SU-DHL-6 (cell line): Measurements from ENCODE around the gene IL17RD.

Experiments used
- H2AFZ ChIP-seq: fragments of 200-600 bp; sonication (generic); 2 replicates; pipeline ENCODE4 v1.6.1; 2014; ENCODE audit warnings: low read depth, mild to moderate bottlenecking, moderate library complexity, mixed read lengths, antibody characterized with exemption, low read length; ENCODE audit not compliant: severe bottlenecking
- H3F3A ChIP-seq: fragments of 200-600 bp; shearing (Covaris generic); 2 replicates; pipeline ENCODE4 v1.6.0; 2016; ENCODE audit warnings: antibody characterized with exemption, mild to moderate bottlenecking; ENCODE audit not compliant: insufficient read depth
- H3K27ac ChIP-seq: fragments of 200-600 bp; sonication (generic); 2 replicates; pipeline ENCODE4 v1.5.1; 2016; ENCODE audit warnings: low read depth, mild to moderate bottlenecking, low read length, moderate library complexity, mixed read lengths
- H3K27me3 ChIP-seq: fragments of 200-600 bp; sonication (generic), shearing (Covaris generic); 2 replicates; pipeline ENCODE4 v1.6.0; 2014; ENCODE audit warnings: mild to moderate bottlenecking, low read length
- H3K36me3 ChIP-seq: fragments of 200-600 bp; sonication (generic); 2 replicates; pipeline ENCODE4 v1.6.1; 2014; ENCODE audit warnings: mild to moderate bottlenecking, low read length, mixed read lengths
- H3K4me2 ChIP-seq: fragments of 300-600, 200-600 bp; shearing (Covaris generic), sonication (generic); 2 replicates; pipeline ENCODE4 v1.6.0; 2014; ENCODE audit warnings: low read length, low read depth, mild to moderate bottlenecking; ENCODE audit not compliant: poor library complexity, severe bottlenecking
- H3K4me3 ChIP-seq: fragments of 200-600 bp; sonication (generic); 2 replicates; pipeline ENCODE4 v1.5.1; 2014; ENCODE audit warnings: antibody characterized with exemption, low read length, mild to moderate bottlenecking, mixed read lengths; ENCODE audit not compliant: insufficient read depth, poor library complexity, severe bottlenecking
- H3K79me2 ChIP-seq: fragments of 200-600 bp; sonication (generic); 2 replicates; pipeline ENCODE4 v1.6.1; 2014; ENCODE audit warnings: mild to moderate bottlenecking, low read length, moderate library complexity; ENCODE audit not compliant: insufficient read depth
- H3K9ac ChIP-seq: fragments of 200-600 bp; sonication (generic); 2 replicates; pipeline ENCODE4 v1.7.0; 2014; ENCODE audit warnings: mild to moderate bottlenecking, low read length
- H3K9me2 ChIP-seq: fragments of 200-600 bp; sonication (generic); replicated peaks from 2 replicates; pipeline ENCODE4 v1.6.1; 2014; ENCODE audit warnings: low read length; ENCODE audit not compliant: insufficient read depth
- H3K9me3 ChIP-seq: fragments of 200-600 bp; sonication (generic); 2 replicates; pipeline ENCODE4 v1.6.1; 2014; ENCODE audit warnings: low read length, mixed read lengths; ENCODE audit not compliant: insufficient read depth
- H4K20me1 ChIP-seq: fragments of 200-600 bp; sonication (generic); 2 replicates; pipeline ENCODE4 v1.6.1; 2014; ENCODE audit warnings: low read depth, mild to moderate bottlenecking, antibody characterized with exemption, low read length, moderate library complexity, mixed read lengths
- EZH2phosphoT487 ChIP-seq: fragments of 200-600 bp; sonication (generic), shearing (Covaris generic); conservative IDR thresholded peaks from 2 replicates; pipeline ENCODE4 v1.6.1; 2018; ENCODE audit warnings: mild to moderate bottlenecking, antibody characterized with exemption, low read length, moderate library complexity, mixed read lengths
- TF ChIP-seq, protein P1 (sequence below): fragments of 200-600 bp; sonication (generic); IDR thresholded peaks from one replicate; pipeline ENCODE4 v1.5.1; 2017; ENCODE audit warnings: antibody characterized with exemption, mild to moderate bottlenecking, low read length, moderate library complexity; ENCODE audit not compliant: insufficient read depth, poor library complexity, severe bottlenecking

IL17RD gene

DNA sequence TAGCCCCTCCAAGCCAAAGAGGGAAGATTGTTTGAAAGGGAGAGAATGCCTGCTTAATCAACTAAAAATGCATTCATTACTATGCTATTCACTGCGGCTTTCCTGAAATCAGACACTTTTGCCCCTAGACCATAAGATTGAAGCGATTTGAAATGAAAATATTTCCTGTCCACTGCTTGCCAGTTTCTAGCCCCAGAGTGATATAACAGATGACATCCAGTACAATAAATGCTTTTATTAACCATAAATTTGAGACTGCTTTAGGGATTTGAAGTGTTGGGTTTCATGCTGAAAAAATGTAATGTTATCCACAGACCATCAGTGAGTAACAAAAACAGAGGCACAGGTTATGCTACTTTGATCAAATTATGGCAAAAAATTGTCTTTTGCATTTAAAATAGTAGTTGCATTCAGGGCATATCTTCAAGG, 14.1 kb downstream of the IL17RD start:
- Histone ChIP-seq H3K4me2 (no peak overlapping the region), H3K9me2 (no peaks in the 10 kb centered on the region), H3K9me3 (no peaks in the 10 kb centered on the region), H2AFZ (no peak overlapping the region), H3F3A (no peaks in the 10 kb centered on the region), H3K4me3 (no peak overlapping the region), H3K9ac (no peak overlapping the region), H3K36me3 (no peaks in the 10 kb centered on the region), H3K27me3 (no peaks in the 10 kb centered on the region), H4K20me1 (no peaks in the 10 kb centered on the region), H3K27ac (no peak overlapping the region), H3K79me2 (no peaks in the 10 kb centered on the region)
- TF ChIP-seq EZH2phosphoT487: no peak
- TF ChIP-seq, protein P1, sequence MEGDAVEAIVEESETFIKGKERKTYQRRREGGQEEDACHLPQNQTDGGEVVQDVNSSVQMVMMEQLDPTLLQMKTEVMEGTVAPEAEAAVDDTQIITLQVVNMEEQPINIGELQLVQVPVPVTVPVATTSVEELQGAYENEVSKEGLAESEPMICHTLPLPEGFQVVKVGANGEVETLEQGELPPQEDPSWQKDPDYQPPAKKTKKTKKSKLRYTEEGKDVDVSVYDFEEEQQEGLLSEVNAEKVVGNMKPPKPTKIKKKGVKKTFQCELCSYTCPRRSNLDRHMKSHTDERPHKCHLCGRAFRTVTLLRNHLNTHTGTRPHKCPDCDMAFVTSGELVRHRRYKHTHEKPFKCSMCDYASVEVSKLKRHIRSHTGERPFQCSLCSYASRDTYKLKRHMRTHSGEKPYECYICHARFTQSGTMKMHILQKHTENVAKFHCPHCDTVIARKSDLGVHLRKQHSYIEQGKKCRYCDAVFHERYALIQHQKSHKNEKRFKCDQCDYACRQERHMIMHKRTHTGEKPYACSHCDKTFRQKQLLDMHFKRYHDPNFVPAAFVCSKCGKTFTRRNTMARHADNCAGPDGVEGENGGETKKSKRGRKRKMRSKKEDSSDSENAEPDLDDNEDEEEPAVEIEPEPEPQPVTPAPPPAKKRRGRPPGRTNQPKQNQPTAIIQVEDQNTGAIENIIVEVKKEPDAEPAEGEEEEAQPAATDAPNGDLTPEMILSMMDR: no peak

- TF ChIP-seq, protein P1: no peak
- no peak for TF ChIP-seq EZH2phosphoT487
- H3K36me3 ChIP-seq: no peaks in the 10 kb centered on the region
- no peak overlapping the region for H3K4me2 ChIP-seq
- H4K20me1 ChIP-seq: no peaks in the 10 kb centered on the region
- no peak overlapping the region for H3K9ac ChIP-seq
- no peaks in the 10 kb centered on the region for H3K27me3 ChIP-seq
- H3K9me3 ChIP-seq: no peaks in the 10 kb centered on the region
- H3K4me3 ChIP-seq: no peak overlapping the region
- H3K79me2 ChIP-seq: no peaks in the 10 kb centered on the region
- no peaks in the 10 kb centered on the region for H3F3A ChIP-seq
- no peaks in the 10 kb centered on the region for H3K9me2 ChIP-seq
- no peak overlapping the region for H2AFZ ChIP-seq
- no peak overlapping the region for H3K27ac ChIP-seq
These were observed 15.0 kb downstream of the IL17RD start for GRCh38 chr3:57150113-57150581.

DNA sequence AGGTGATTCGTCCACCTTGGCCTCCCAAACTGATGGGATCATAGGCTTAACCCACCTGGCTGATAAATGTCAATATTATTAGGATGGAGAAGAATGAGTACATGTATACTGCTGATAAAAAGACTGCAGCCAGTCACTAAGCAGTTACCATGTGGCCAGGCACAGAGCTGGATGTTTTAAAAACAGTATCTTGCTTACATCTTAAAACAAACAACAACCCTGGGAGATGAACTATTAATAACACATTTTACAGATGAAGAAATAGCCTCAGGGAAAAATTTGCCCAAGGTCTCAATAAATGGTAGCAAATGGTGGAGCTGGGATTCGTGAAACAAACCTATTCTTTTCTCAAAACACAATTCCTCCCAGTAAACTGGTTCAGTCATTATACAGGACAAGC, 18.1 kb downstream of the IL17RD start:
- H3F3A ChIP-seq: no peaks in the 10 kb centered on the region
- no peaks in the 10 kb centered on the region for H3K36me3 ChIP-seq
- TF ChIP-seq, protein P1: no peak
- no peak for TF ChIP-seq EZH2phosphoT487
- no peak overlapping the region for H3K4me2 ChIP-seq
- H3K9me3 ChIP-seq: no peaks in the 10 kb centered on the region
- no peaks in the 10 kb centered on the region for H4K20me1 ChIP-seq
- H3K27ac ChIP-seq: no peak overlapping the region
- H3K79me2 ChIP-seq: no peaks in the 10 kb centered on the region
- H3K4me3 ChIP-seq: no peak overlapping the region
- no peak overlapping the region for H3K9ac ChIP-seq
- H2AFZ ChIP-seq: no peak overlapping the region
- H3K27me3 ChIP-seq: no peaks in the 10 kb centered on the region
- H3K9me2 ChIP-seq: no peaks in the 10 kb centered on the region

GRCh38 chr3:57145852-57146251, 19.3 kb downstream of the IL17RD start:
- no peak overlapping the region for H3K4me3 ChIP-seq
- H3K36me3 ChIP-seq: no peaks in the 10 kb centered on the region
- no peaks in the 10 kb centered on the region for H4K20me1 ChIP-seq
- H2AFZ ChIP-seq: no peak overlapping the region
- no peak overlapping the region for H3K27ac ChIP-seq
- no peaks in the 10 kb centered on the region for H3K27me3 ChIP-seq
- no peak overlapping the region for H3K9ac ChIP-seq
- H3K9me2 ChIP-seq: no peaks in the 10 kb centered on the region
- H3F3A ChIP-seq: no peaks in the 10 kb centered on the region
- H3K79me2 ChIP-seq: no peaks in the 10 kb centered on the region
- H3K9me3 ChIP-seq: no peaks in the 10 kb centered on the region
- no peak overlapping the region for H3K4me2 ChIP-seq
- TF ChIP-seq, protein P1: no peak
- TF ChIP-seq EZH2phosphoT487: no peak
